HG03565 (cell line): ENCODE data around the gene TMEM170A.

Experiments used
- ATAC-seq: cut with Tn5 transposase; IDR thresholded peaks from one replicate; pipeline ENCODE4 v1.9.1; 2021; ENCODE audit warnings: mild to moderate bottlenecking, moderate library complexity; ENCODE audit not compliant: unreplicated experiment

Gene TMEM170A

DNA sequence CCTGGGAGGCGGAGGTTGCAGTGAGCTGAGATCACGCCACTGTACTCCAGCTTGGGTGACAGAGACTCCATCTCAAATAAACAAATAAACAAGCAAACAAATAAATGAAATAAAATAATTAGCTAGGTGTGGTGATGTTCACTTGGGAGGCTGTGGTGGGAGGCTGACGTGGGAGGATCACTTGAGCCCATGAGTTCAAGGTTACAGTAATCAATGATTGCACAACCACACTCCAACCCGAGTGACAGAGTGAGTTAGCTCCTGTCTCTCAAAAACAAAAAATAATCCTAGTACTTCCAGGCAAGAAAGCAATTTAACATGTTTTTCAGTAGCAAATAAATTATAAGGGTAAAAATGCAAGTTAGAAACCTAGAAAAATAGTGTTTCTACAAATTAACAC is 57.5 kb downstream of the TMEM170A start:
- no peak for ATAC-seq

DNA sequence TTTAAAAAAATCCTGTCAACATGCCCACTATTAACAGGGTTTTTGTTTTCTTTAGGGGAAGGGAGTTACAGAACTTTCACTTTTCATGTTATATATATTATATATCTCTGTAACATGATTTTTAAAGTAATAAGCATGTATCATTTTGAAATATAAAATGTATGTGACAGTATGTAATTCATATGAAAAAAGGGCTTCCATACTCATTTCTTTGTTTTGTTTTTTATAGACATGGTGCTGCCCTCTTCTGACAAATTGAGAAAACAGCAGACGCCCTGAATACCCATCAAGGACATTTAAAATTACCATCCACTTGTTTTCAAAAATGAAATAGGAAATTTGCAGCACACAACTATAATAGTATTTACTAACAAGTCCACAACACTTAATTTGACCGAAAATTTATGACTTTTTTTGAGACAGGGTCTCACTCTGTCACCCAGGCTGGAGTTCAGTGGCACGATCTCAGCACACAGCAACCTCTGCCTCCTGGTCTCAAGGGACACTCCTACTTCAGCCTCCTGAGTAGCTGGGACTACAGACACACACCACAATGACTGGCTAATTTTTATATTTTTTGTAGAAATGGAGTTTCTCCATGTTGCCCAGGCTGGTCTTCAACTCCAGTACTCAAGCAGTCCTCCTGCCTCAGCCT is 61.5 kb downstream of the TMEM170A start:
- no peak for ATAC-seq

DNA sequence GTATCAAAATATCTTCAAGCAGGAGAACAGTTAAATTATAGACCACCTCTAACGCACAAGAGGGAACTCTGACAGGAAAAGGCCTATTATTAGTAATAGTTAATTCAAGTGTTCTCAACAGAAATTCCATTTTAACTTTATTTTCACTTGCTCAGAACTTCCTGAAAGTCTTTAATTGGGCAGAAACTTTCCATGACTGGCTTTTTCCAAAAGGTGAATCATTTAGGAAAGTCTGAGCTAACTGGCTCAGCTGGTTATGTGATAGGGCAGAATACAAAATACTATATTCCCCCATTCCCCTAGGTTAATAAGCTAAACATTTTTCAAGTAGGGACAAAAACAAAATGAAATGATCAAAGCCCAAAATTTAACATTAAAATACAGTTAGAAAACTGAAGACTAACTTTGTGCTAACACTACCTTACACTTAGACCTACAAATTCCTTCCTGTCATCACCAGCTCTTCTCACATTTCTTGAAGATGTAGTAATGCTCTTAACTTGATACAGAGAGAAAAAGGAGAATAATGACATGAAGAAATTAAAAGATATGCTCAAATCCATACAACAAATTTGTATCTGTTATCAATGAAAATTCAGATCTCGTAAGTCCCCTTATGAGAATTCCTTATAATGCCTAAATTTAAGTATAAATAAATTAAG is 62.2 kb downstream of the TMEM170A start:
- ATAC-seq, result no peak

DNA sequence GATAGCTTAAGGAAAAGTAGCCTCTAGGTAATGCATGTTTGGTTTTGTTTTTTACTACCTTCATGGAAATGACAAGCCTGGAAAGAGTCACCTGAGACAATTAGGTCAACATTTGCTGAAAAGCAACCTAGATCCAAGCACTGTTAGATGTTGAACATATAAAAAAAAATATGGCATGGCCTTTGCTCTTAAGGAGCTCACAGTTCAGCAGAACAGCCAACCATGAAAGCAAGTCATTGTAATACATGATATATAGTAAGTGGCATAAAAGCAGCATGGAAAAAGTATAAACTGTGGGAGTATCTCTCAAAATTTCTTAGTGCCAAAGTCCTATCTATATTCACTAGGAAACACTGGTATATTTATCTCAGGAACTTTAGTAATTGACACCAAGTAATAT is 62.8 kb downstream of the TMEM170A start:
- no peak for ATAC-seq

DNA sequence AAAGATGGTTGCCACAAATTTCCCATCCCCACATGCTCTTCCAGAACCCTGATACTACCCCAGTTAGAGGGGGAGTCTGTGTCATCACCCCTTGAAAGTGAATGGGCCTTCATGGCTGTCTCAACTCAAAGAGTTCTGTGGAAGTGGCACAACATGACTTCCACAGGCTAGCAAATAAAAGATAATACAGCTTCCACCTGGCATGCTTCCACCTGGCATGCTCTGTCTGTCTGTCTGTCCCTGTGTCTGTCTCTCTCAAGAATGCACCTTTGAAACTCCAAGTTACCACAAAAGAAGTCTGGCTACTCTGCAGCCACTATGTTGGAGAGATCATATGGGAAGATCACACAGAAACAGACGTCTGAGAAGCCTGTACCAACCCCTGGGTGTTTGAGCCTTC is 66.2 kb downstream of the TMEM170A start:
- no peak for ATAC-seq

GRCh38 chr16:75394941-75395340 is 69.5 kb downstream of the TMEM170A start:
- ATAC-seq, result no peak
